Osteocyte (in vitro differentiated cells): Measurements from ENCODE around the gene TCP11. TPM values are rescaled to one million over a fixed set of nuclear protein-coding genes. Genes with fewer than 3 reads are reported as not detected.

Source experiments
- DNase-seq: peaks from one replicate; pipeline ENCODE4 v3.0.0; 2021; ENCODE audit warnings: mixed read lengths; ENCODE audit not compliant: unreplicated experiment; ENCODE audit errors: extremely low spot score
- H3K27ac Mint-ChIP-seq: one replicate; pipeline ENCODE4 v1.8.0; 2021; ENCODE audit warnings: mild to moderate bottlenecking, mixed read lengths; ENCODE audit not compliant: unreplicated experiment
- H3K27me3 Mint-ChIP-seq: one replicate; pipeline ENCODE4 v1.8.0; 2021; ENCODE audit warnings: mixed read lengths; ENCODE audit not compliant: unreplicated experiment
- H3K36me3 Mint-ChIP-seq: one replicate; pipeline ENCODE4 v1.8.0; 2021; ENCODE audit warnings: mixed read lengths; ENCODE audit not compliant: unreplicated experiment
- H3K4me1 Mint-ChIP-seq: one replicate; pipeline ENCODE4 v1.8.0; 2021; ENCODE audit warnings: mixed read lengths; ENCODE audit not compliant: unreplicated experiment
- H3K4me3 Mint-ChIP-seq: one replicate; pipeline ENCODE4 v1.8.0; 2021; ENCODE audit warnings: mild to moderate bottlenecking, moderate library complexity, mixed read lengths; ENCODE audit not compliant: unreplicated experiment
- H3K9me3 Mint-ChIP-seq: one replicate; pipeline ENCODE4 v1.8.0; 2021; ENCODE audit warnings: mixed read lengths; ENCODE audit not compliant: unreplicated experiment
- total RNA-seq: library from RNA; stranded (reverse); gene quantifications from 2 replicates; pipeline ENCODE4 v1.2.1, GENCODE V29; 2021
- TF ChIP-seq, protein P1 (sequence below): fragments of 200-600 bp; sonication (generic); IDR thresholded peaks from 2 replicates; pipeline ENCODE4 v1.5.0; 2021; ENCODE audit warnings: antibody characterized with exemption, mild to moderate bottlenecking, moderate library complexity

The TCP11 gene
- total RNA-seq, 1 donor from 2014 or later, result 0.43 TPM

DNA sequence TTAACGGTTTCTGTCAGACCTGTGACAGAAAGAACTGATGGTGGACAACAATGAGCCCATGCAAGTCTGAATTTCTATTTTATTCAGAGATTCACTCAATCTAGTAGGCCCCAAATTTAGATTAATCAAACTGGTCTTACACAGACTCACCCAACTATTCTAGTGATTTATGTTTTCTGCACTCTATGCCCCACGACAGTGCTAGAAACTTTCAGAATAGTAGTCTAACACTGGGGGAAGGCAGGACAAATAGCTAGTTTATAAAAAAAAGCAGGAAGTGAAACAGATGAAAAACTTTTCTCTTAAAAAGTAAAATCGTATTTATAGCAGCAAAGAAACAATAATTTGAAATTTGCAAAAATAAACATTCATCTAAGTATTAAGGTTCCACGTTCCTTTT, 5.0 kb downstream of the TCP11 start:
- H3K9me3 Mint-ChIP-seq, result no peaks in the 10 kb centered on the region
- peaks cover 3% of the 10 kb centered on the region for H3K4me1 Mint-ChIP-seq
- no peak for DNase-seq
- H3K4me3 Mint-ChIP-seq, result no peak overlapping the region
- H3K27ac Mint-ChIP-seq, result no peak overlapping the region
- H3K36me3 Mint-ChIP-seq, result no peaks in the 10 kb centered on the region
- TF ChIP-seq, protein P1, sequence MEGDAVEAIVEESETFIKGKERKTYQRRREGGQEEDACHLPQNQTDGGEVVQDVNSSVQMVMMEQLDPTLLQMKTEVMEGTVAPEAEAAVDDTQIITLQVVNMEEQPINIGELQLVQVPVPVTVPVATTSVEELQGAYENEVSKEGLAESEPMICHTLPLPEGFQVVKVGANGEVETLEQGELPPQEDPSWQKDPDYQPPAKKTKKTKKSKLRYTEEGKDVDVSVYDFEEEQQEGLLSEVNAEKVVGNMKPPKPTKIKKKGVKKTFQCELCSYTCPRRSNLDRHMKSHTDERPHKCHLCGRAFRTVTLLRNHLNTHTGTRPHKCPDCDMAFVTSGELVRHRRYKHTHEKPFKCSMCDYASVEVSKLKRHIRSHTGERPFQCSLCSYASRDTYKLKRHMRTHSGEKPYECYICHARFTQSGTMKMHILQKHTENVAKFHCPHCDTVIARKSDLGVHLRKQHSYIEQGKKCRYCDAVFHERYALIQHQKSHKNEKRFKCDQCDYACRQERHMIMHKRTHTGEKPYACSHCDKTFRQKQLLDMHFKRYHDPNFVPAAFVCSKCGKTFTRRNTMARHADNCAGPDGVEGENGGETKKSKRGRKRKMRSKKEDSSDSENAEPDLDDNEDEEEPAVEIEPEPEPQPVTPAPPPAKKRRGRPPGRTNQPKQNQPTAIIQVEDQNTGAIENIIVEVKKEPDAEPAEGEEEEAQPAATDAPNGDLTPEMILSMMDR, result no peak
- no peaks in the 10 kb centered on the region for H3K27me3 Mint-ChIP-seq

DNA sequence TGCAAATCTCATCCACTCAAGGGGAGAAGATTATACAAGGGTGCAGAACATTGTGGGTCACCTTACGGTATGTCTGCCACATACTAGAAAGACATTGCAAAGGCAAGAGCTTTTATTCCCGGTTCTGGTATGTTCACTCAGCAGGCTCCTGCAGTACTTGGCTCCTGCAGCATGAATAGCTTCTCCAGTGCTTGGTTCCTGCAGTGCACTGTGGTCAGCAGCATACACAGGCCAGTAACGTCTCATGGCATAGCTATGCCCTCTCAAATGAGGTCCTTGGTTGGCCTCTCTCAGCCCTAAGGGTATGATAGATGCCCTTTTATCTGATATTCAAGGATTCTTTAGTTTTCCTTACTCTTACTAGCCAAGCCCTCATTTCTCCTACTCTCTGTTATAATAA, 12.6 kb downstream of the TCP11 start:
- DNase-seq, result no peak
- Mint-ChIP-seq H3K9me3 (no peaks in the 10 kb centered on the region), H3K27me3 (peaks cover 6% of the 10 kb centered on the region), H3K27ac (no peak overlapping the region), H3K36me3 (no peaks in the 10 kb centered on the region), H3K4me3 (no peak overlapping the region), H3K4me1 (no peaks in the 10 kb centered on the region)
- TF ChIP-seq, protein P1, result no peak

DNA sequence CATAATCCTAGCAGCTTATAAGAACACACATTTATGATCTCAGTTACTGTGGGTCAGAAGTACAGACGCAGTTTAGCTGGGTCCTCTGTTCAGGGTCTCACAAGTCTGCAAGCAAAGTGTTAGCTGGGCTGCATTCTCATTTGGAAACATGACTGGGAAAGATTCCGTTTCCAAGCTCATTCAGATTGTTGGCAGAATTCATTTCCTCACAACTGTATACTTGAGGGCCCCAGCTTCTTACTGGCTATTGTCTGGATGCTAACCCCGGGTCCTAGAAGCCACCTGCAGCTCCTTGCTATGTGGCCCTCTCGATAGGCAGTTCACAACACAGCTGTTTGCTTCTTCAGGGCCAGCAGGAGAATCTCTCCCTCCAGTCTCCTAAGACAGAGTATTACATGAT, 13.1 kb downstream of the TCP11 start:
- Mint-ChIP-seq H3K27ac (no peak overlapping the region), H3K27me3 (peaks cover 6% of the 10 kb centered on the region), H3K4me1 (no peaks in the 10 kb centered on the region), H3K4me3 (no peak overlapping the region), H3K36me3 (no peaks in the 10 kb centered on the region), H3K9me3 (no peaks in the 10 kb centered on the region)
- DNase-seq, result no peak
- TF ChIP-seq, protein P1, result no peak

DNA sequence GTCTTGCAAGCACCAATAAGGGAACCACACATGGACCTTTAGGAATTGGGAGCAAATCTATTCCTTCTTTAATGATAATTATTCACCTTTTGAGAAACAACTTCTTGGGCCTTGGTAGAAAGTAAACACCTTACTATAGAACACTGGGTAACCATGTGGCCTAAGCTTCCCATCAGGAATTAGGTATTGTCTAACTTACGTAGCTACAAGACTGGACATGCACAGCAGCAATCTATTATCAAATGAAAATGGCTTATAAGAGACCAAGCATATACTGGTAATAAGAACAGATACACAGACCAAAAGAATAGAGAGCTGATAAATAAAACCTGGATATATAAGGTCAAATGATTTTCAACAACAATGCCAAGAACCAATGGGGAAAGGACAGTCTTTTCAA, 16.8 kb downstream of the TCP11 start:
- no peak for DNase-seq
- no peaks in the 10 kb centered on the region for H3K36me3 Mint-ChIP-seq
- H3K9me3 Mint-ChIP-seq, result peaks cover 5% of the 10 kb centered on the region
- no peak overlapping the region for H3K4me3 Mint-ChIP-seq
- no peaks in the 10 kb centered on the region for H3K4me1 Mint-ChIP-seq
- TF ChIP-seq, protein P1, result no peak
- peaks cover 2% of the 10 kb centered on the region for H3K27me3 Mint-ChIP-seq
- H3K27ac Mint-ChIP-seq, result no peak overlapping the region

DNA sequence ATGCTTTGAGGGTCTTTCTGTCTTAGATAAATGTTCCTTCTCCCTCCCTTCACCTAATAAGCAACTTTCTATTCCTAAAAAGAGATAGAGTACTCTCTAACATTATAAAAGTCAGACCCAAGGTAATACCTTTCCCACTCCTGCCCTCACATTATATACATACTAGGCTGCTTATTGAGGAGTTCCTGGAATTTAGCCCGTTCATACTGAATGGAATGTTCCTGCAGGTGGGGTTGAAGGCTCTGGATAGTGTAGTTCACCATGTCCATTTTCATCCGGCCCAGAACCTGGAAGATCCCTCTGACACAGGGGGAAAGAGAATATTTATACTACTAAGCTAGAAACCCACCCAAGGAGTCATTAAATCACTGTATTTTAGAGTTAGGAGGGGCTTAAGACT, 20.4 kb downstream of the TCP11 start:
- Mint-ChIP-seq H3K4me1 (no peaks in the 10 kb centered on the region), H3K27ac (no peak overlapping the region), H3K27me3 (peaks cover under 1% of the 10 kb centered on the region), H3K4me3 (no peak overlapping the region), H3K36me3 (no peaks in the 10 kb centered on the region), H3K9me3 (peaks cover 5% of the 10 kb centered on the region)
- TF ChIP-seq, protein P1, result no peak
- no peak for DNase-seq
